Fibroblast of skin of left quadriceps (primary cell): ENCODE data around the gene MAGED1.
"Not testable (repeated sequence)": the region's sequence is repeated elsewhere in the genome, so short reads cannot be mapped to it uniquely, and the experiment has no call there.

Experiments
- DNase-seq, 2 experiments: peaks; one replicate each; pipeline ENCODE4 v3.0.0-alpha.2; 2013; ENCODE audit warnings: low read depth in 2 of 2

Gene MAGED1

GRCh38 chrX:51896626-51897025, 3.2 kb downstream of the MAGED1 start:
- no peak for DNase-seq

- DNase-seq, result no peak
These were observed 6.3 kb downstream of the MAGED1 start for GRCh38 chrX:51899741-51900140.

- DNase-seq, result no peak
These were observed 9.2 kb downstream of the MAGED1 start for GRCh38 chrX:51902510-51903050.

- DNase-seq, result not testable (repeated sequence)
These were observed 11.7 kb downstream of the MAGED1 start for GRCh38 chrX:51905152-51905551.

- DNase-seq, result no peak
These were observed 12.3 kb downstream of the MAGED1 start for GRCh38 chrX:51905711-51906110.

GRCh38 chrX:51917604-51918003, 24.2 kb downstream of the MAGED1 start:
- DNase-seq, result no peak

- no peak for DNase-seq
These were observed 29.1 kb downstream of the MAGED1 start for GRCh38 chrX:51922561-51922960.

GRCh38 chrX:51931566-51932150, 38.2 kb downstream of the MAGED1 start:
- no peak for DNase-seq
